HepG2 (cell line): ENCODE data around the gene SKP1. TPM values are rescaled to one million over a fixed set of nuclear protein-coding genes. Genes with fewer than 3 reads are reported as not detected.

ENCODE experiments used
- BRCA1 ChIP-seq: sonication (generic); formaldehyde crosslinking; IDR thresholded peaks from 2 replicates; pipeline ENCODE4 v1.4.0; 2020; ENCODE audit warnings: missing genetic modification reagents
- SAFB2 ChIP-seq: sonication (generic); formaldehyde crosslinking; IDR thresholded peaks from 2 replicates; pipeline ENCODE4 v1.5.1; 2020; ENCODE audit warnings: missing genetic modification reagents, low read depth, mild to moderate bottlenecking, borderline replicate concordance
- SMAD9 ChIP-seq: sonication (generic); formaldehyde crosslinking; IDR thresholded peaks from 2 replicates; pipeline ENCODE4 v1.5.1; 2020; ENCODE audit warnings: mild to moderate bottlenecking, missing genetic modification reagents
- ZNF839 ChIP-seq: sonication (generic); formaldehyde crosslinking; IDR thresholded peaks from 2 replicates; pipeline ENCODE4 v1.4.0; 2020; ENCODE audit warnings: missing genetic modification reagents, mild to moderate bottlenecking, borderline replicate concordance
- ZSCAN9 ChIP-seq: IDR thresholded peaks from 2 replicates; pipeline ENCODE4 v1.6.1; 2016; ENCODE audit warnings: borderline replicate concordance
- polyA plus RNA-seq, 8 experiments: library from polyadenylated mRNA; depleted of rRNA in 3 of 8; stranded (reverse) in 7 of 8; unstranded in 1 of 8; fragments of >200 nt; fragmentation: Illumina TruSeq in 4 of 8; extraction: Trizol in 4 of 8; gene quantifications; 2 replicates each; pipeline versions ENCODE4 v1.2.1 to v1.2.3, GENCODE V29; 2011 to 2016; ENCODE audit warnings: low read depth in 4 of 8, missing spikeins in 1 of 8, mixed read lengths in 1 of 8; ENCODE audit not compliant: insufficient read depth in 1 of 8
- total RNA-seq, 5 experiments: library from RNA; depleted of rRNA; stranded (reverse); fragments of >200 nt; fragmentation: Illumina TruSeq; extraction: Trizol; gene quantifications; 2 replicates each; pipeline ENCODE4 v1.2.3, GENCODE V29; 2016; ENCODE audit warnings: low read depth in 1 of 5
- TF ChIP-seq, protein P1 (sequence below): sonication (generic); formaldehyde crosslinking; IDR thresholded peaks from 2 replicates; pipeline ENCODE4 v1.4.0; 2020; ENCODE audit warnings: missing genetic modification reagents
- TF ChIP-seq, protein P2 (sequence below): IDR thresholded peaks from 2 replicates; pipeline ENCODE4 v1.6.1; 2016; ENCODE audit warnings: low read depth, control low read depth
- TF ChIP-seq, protein P3 (sequence below): IDR thresholded peaks from 2 replicates; pipeline ENCODE4 v1.6.1; 2012; ENCODE audit warnings: low read length, improper control_type of control experiment
- TF ChIP-seq, protein P4 (sequence below): sonication (generic); formaldehyde crosslinking; IDR thresholded peaks from 2 replicates; pipeline ENCODE4 v1.4.0; 2020; ENCODE audit warnings: mild to moderate bottlenecking, missing genetic modification reagents
- TF ChIP-seq, protein P5 (sequence below): sonication (generic); formaldehyde crosslinking; IDR thresholded peaks from 2 replicates; pipeline ENCODE4 v1.5.1; 2020; ENCODE audit warnings: mild to moderate bottlenecking, missing genetic modification reagents, moderate library complexity

Gene SKP1
- total and polyA plus RNA-seq, 2 of the 13 experiments (the other 11 are each of a cell fraction or from before 2014, with no cell fraction given) = 134 to 340 TPM

DNA sequence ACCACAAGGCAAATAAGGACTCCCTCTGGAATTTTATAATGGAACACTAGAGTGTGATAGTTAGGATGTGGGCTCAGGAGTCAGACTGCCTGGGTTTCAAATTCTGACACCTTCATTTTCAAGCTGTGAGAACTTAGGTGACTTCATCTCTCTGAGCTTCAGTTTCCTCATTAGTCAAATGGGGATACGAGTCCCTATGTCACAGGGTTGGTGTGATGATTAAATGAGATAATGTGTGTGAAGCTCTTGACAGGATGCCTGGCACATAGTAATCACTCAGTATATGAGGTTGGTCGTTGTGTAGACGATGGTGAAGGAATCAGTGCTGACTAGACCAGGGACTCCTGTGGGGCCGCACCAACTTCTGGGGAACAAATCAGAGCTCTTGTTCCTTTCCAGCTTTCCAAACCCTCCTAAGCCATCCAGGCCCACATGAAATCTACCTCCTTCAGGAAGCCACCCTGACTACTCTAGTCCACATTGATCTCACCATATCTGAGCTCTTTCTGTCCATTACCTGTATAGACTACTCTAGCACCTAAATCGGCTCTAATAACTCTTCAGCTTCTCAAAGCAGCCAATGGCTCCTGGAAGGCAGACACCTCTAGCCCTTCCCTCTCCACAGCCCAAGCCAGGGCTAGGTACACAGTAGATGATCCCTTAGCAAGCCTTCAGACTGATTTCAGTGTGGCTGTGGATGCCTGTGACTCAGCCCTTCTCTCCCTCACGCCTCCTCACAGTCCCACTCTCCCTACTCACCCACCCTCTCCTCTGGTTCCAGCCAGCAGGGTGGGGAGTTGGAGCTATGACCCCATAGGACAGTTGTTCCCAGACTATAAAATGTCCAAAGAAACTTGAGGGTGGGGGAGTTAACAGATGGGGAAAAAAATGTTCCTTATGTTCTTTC lies 64.8 kb downstream of the SKP1 start (continued):
- TF ChIP-seq, protein P1, sequence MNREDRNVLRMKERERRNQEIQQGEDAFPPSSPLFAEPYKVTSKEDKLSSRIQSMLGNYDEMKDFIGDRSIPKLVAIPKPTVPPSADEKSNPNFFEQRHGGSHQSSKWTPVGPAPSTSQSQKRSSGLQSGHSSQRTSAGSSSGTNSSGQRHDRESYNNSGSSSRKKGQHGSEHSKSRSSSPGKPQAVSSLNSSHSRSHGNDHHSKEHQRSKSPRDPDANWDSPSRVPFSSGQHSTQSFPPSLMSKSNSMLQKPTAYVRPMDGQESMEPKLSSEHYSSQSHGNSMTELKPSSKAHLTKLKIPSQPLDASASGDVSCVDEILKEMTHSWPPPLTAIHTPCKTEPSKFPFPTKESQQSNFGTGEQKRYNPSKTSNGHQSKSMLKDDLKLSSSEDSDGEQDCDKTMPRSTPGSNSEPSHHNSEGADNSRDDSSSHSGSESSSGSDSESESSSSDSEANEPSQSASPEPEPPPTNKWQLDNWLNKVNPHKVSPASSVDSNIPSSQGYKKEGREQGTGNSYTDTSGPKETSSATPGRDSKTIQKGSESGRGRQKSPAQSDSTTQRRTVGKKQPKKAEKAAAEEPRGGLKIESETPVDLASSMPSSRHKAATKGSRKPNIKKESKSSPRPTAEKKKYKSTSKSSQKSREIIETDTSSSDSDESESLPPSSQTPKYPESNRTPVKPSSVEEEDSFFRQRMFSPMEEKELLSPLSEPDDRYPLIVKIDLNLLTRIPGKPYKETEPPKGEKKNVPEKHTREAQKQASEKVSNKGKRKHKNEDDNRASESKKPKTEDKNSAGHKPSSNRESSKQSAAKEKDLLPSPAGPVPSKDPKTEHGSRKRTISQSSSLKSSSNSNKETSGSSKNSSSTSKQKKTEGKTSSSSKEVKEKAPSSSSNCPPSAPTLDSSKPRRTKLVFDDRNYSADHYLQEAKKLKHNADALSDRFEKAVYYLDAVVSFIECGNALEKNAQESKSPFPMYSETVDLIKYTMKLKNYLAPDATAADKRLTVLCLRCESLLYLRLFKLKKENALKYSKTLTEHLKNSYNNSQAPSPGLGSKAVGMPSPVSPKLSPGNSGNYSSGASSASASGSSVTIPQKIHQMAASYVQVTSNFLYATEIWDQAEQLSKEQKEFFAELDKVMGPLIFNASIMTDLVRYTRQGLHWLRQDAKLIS = no peak
- TF ChIP-seq, protein P2, sequence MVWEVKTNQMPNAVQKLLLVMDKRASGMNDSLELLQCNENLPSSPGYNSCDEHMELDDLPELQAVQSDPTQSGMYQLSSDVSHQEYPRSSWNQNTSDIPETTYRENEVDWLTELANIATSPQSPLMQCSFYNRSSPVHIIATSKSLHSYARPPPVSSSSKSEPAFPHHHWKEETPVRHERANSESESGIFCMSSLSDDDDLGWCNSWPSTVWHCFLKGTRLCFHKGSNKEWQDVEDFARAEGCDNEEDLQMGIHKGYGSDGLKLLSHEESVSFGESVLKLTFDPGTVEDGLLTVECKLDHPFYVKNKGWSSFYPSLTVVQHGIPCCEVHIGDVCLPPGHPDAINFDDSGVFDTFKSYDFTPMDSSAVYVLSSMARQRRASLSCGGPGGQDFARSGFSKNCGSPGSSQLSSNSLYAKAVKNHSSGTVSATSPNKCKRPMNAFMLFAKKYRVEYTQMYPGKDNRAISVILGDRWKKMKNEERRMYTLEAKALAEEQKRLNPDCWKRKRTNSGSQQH (CRISPR knock-in tag) = no peak
- TF ChIP-seq SMAD9 (CRISPR knock-in tag) (no peak), ZSCAN9 (CRISPR knock-in tag) (no peak), BRCA1 (CRISPR knock-in tag) (no peak), ZNF839 (CRISPR knock-in tag) (no peak), SAFB2 (CRISPR knock-in tag) (no peak)
- TF ChIP-seq, protein P3, sequence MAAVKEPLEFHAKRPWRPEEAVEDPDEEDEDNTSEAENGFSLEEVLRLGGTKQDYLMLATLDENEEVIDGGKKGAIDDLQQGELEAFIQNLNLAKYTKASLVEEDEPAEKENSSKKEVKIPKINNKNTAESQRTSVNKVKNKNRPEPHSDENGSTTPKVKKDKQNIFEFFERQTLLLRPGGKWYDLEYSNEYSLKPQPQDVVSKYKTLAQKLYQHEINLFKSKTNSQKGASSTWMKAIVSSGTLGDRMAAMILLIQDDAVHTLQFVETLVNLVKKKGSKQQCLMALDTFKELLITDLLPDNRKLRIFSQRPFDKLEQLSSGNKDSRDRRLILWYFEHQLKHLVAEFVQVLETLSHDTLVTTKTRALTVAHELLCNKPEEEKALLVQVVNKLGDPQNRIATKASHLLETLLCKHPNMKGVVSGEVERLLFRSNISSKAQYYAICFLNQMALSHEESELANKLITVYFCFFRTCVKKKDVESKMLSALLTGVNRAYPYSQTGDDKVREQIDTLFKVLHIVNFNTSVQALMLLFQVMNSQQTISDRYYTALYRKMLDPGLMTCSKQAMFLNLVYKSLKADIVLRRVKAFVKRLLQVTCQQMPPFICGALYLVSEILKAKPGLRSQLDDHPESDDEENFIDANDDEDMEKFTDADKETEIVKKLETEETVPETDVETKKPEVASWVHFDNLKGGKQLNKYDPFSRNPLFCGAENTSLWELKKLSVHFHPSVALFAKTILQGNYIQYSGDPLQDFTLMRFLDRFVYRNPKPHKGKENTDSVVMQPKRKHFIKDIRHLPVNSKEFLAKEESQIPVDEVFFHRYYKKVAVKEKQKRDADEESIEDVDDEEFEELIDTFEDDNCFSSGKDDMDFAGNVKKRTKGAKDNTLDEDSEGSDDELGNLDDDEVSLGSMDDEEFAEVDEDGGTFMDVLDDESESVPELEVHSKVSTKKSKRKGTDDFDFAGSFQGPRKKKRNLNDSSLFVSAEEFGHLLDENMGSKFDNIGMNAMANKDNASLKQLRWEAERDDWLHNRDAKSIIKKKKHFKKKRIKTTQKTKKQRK = no peak
- TF ChIP-seq, protein P4, sequence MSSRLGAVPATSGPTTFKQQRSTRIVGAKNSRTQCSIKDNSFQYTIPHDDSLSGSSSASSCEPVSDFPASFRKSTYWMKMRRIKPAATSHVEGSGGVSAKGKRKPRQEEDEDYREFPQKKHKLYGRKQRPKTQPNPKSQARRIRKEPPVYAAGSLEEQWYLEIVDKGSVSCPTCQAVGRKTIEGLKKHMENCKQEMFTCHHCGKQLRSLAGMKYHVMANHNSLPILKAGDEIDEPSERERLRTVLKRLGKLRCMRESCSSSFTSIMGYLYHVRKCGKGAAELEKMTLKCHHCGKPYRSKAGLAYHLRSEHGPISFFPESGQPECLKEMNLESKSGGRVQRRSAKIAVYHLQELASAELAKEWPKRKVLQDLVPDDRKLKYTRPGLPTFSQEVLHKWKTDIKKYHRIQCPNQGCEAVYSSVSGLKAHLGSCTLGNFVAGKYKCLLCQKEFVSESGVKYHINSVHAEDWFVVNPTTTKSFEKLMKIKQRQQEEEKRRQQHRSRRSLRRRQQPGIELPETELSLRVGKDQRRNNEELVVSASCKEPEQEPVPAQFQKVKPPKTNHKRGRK (CRISPR knock-in tag) = no peak
- TF ChIP-seq, protein P5, sequence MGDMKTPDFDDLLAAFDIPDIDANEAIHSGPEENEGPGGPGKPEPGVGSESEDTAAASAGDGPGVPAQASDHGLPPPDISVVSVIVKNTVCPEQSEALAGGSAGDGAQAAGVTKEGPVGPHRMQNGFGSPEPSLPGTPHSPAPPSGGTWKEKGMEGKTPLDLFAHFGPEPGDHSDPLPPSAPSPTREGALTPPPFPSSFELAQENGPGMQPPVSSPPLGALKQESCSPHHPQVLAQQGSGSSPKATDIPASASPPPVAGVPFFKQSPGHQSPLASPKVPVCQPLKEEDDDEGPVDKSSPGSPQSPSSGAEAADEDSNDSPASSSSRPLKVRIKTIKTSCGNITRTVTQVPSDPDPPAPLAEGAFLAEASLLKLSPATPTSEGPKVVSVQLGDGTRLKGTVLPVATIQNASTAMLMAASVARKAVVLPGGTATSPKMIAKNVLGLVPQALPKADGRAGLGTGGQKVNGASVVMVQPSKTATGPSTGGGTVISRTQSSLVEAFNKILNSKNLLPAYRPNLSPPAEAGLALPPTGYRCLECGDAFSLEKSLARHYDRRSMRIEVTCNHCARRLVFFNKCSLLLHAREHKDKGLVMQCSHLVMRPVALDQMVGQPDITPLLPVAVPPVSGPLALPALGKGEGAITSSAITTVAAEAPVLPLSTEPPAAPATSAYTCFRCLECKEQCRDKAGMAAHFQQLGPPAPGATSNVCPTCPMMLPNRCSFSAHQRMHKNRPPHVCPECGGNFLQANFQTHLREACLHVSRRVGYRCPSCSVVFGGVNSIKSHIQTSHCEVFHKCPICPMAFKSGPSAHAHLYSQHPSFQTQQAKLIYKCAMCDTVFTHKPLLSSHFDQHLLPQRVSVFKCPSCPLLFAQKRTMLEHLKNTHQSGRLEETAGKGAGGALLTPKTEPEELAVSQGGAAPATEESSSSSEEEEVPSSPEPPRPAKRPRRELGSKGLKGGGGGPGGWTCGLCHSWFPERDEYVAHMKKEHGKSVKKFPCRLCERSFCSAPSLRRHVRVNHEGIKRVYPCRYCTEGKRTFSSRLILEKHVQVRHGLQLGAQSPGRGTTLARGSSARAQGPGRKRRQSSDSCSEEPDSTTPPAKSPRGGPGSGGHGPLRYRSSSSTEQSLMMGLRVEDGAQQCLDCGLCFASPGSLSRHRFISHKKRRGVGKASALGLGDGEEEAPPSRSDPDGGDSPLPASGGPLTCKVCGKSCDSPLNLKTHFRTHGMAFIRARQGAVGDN (CRISPR knock-in tag) = no peak
